GM10248 (cell line): ENCODE data around the gene NFIA.

ENCODE experiments used
- CTCF ChIA-PET: fragments of 300-600 bp; sonication (Branson Sonifier 250); formaldehyde crosslinking; extraction: SDS; loops from one replicate; lab custom pipeline; 2021; ENCODE audit warnings: antibody characterized with exemption; lab: Yijun Ruan, JAX
- POLR2A ChIA-PET: fragments of 350-650 bp; sonication (Branson Sonifier 250); formaldehyde crosslinking; extraction: SDS; loops from one replicate; lab custom pipeline; 2020; ENCODE audit warnings: antibody characterized with exemption; lab: Yijun Ruan, JAX
- DNase-seq: peaks from one replicate; pipeline ENCODE4 v3.0.0; 2012; ENCODE audit errors: extremely low spot score
- CTCF ChIP-seq: IDR thresholded peaks from 2 replicates; pipeline ENCODE4 v1.5.1; 2012; ENCODE audit warnings: mild to moderate bottlenecking, low read depth; ENCODE audit errors: extremely low read depth, missing control alignments, control extremely low read depth

The NFIA gene

DNA sequence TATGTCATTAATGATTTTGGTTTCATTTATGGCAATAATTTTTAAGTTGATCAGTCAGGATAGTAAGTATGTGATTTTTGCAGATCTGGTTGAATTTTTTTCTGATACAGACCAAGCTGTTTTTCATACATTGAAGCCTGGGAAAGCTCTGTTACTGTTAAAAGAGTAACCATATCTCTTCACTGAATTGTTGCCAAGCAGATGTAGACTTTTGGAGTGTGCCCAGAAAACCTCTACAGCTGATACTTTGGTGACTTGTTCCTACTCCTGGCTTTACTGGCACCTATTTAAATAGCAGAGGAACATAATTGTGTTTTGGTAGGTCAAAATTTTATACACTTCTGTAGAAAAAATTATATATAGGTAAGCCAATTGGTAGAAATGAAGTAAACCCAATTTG, 49.4 kb downstream of the NFIA start:
- ChIA-PET POLR2A (no interaction called here), CTCF (interaction anchor here (0.7 kb wide), 1 partner anchor 8 kb away, joined by 3 read pairs; no protein-coding TSS in a partner anchor)
- no peak for TF ChIP-seq CTCF
- DNase-seq: no peak

- TF ChIP-seq CTCF: no peak
- no peak for DNase-seq
- ChIA-PET POLR2A (no interaction called here), CTCF (no interaction called here)
Observed at GRCh38 chr1:61132176-61132638, 49.8 kb downstream of the NFIA start.

DNA sequence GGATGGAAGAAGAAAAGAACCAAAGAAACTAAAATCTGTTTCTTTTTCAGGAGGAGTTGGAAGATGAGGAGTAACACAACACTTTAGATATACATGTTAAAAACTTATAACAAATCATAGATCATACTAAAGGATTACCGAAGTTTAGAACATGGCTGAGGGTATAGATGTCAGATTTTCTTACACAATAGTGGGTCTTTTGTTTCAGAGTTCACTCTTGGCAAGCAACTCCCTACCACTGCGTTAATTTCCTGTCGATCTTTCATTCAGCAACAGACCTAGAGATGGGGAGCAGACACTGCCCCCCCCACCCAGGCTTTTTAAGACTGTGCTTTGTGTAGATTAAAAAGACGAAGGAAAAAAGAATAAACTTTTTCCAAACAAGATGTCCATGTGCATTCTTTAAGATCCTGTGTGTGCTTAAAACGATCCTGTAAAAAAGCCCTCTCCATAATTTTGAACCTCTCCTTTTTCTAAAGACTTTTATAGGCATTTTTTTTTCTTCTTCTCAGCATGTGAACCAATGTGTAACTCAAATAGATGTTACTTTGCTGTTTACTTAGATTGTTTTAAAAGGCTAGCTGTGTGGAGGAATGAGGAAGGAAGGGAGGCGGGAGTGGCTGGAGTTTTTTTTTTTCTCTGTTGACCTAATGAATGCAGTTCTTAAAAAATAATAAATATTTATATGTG, 50.4 kb downstream of the NFIA start:
- no peak for TF ChIP-seq CTCF
- ChIA-PET POLR2A (no interaction called here), CTCF (no interaction called here)
- no peak for DNase-seq

- ChIA-PET POLR2A (no interaction called here), CTCF (no interaction called here)
- no peak for DNase-seq
- TF ChIP-seq CTCF: no peak
Observed at GRCh38 chr1:61133335-61134019, 51.1 kb downstream of the NFIA start.

GRCh38 chr1:61135291-61135690, 52.9 kb downstream of the NFIA start:
- TF ChIP-seq CTCF: no peak
- no peak for DNase-seq
- ChIA-PET POLR2A (no interaction called here), CTCF (no interaction called here)

DNA sequence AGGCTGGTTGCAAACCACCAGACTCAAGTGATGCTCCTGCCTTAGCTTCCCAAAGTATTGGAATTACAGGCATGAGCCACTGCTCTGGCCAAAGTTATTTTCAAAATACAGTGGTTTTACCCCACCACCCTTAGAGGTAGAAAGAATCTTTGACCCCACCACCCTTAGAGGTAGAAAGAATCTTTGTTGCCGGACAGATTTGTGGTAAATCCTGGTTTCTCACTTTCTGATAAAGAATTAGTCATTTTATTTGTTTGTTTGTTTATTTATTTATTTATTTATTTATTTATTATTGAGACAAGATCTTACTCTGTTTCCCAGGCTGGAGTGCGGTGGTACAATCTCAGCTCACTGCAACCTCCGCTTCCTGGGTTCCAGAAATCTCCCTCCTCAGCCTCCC, 55.9 kb downstream of the NFIA start:
- TF ChIP-seq CTCF: no peak
- POLR2A ChIA-PET: no interaction called here
- CTCF ChIA-PET: no interaction called here
- DNase-seq: no peak
